Adrenal gland (tissue), 12 donors: ENCODE results near the gene GABRR3. TPM values are rescaled to one million over a fixed set of nuclear protein-coding genes. Genes with fewer than 3 reads are reported as not detected.
A peak's percentile ranks its signal among the peaks of the same experiment; 100 is the strongest.

Source experiments
- DNase-seq, 7 donors: peaks; one replicate each; pipeline ENCODE4 v3.0.0-alpha.2; 2019 to 2020
- H3K27ac ChIP-seq, 5 donors: fragments of 200-600 bp; sonication (generic) in 4 of 5; 1 replicate in 3 of 5; 2 replicates in 2 of 5; pipeline versions ENCODE4 v1.5.1 to v1.8.0; 2016 to 2020; ENCODE audit warnings: mild to moderate bottlenecking in 1 of 5
- H3K27me3 ChIP-seq: fragments of 200-600 bp; 2 replicates; pipeline ENCODE4 v1.8.0; 2021
- H3K36me3 ChIP-seq, 2 donors: fragments of 200-600 bp; replicated peaks in 1 of 2; 1 replicate in 1 of 2; 2 replicates in 1 of 2; pipeline versions ENCODE4 v1.5.1 to v1.8.0; 2018 to 2022
- H3K4me1 ChIP-seq, 2 donors: fragments of 200-600 bp; replicated peaks in 1 of 2; 1 replicate in 1 of 2; 2 replicates in 1 of 2; pipeline versions ENCODE4 v1.5.1 to v1.8.0; 2018 to 2021
- H3K4me3 ChIP-seq, 4 donors: fragments of 200-600 bp; sonication (generic) in 3 of 4; one replicate each; pipeline ENCODE4 v1.5.1; 2016 to 2018
- H3K9me3 ChIP-seq, 3 donors: fragments of 200-600 bp; sonication (generic) in 1 of 3; replicated peaks in 1 of 3; 1 replicate in 2 of 3; 2 replicates in 1 of 3; pipeline versions ENCODE4 v1.5.1 to v1.8.0; 2016 to 2021
- CTCF ChIP-seq, 6 experiments: fragments of 450-650 bp in 4 of 6; fragments of 200-600 bp in 2 of 6; sonication (generic) in 1 of 6; IDR thresholded peaks; 1 replicate in 5 of 6; 2 replicates in 1 of 6; pipeline versions ENCODE4 v1.5.1 to v1.8.0; 2016 to 2021; ENCODE audit warnings: antibody characterized with exemption in 6 of 6, mild to moderate bottlenecking in 2 of 6, moderate library complexity in 1 of 6
- POLR2A ChIP-seq, 2 donors: fragments of 450-650 bp; IDR thresholded peaks; one replicate each; pipeline ENCODE4 v1.6.1; 2017; ENCODE audit warnings: antibody characterized with exemption in 2 of 2, mild to moderate bottlenecking in 2 of 2, moderate library complexity in 1 of 2
- WGBS, 4 donors: extraction: QIAGEN DNeasy Blood & Tissue Kit in 2 of 4; methylation state at CpG; one replicate each; pipeline versions ENCODE4 v1.1.5 to v1.1.7; 2013 to 2017; 5-methylcytosine and 5-hydroxymethylcytosine counted together
- intact Hi-C, 2 donors: fragments of 100-400 bp; cut with DNase I; formaldehyde crosslinking; loops; one replicate each; pipeline versions ENCODE4 v1.14.1 to v1.15.0; 2022 to 2023
- polyA plus RNA-seq, 3 donors: library from polyadenylated mRNA; stranded (reverse); fragments of 200-250 nt in 2 of 3; fragments of 350-450 nt in 1 of 3; fragmentation: Illumina TruSeq in 1 of 3; extraction: RNeasy Lipid Tissue Mini Kit (QIAGEN cat#74804) in 1 of 3; gene quantifications; one replicate each; pipeline ENCODE4 v1.2.3, GENCODE V29; 2013 to 2014
- total RNA-seq, 9 donors: library from RNA; depleted of rRNA in 4 of 9; stranded (reverse); fragments of >200 nt in 4 of 9; fragments of 120-200 nt in 1 of 9; fragmentation: NEBNext Ultra II Directional in 1 of 9; extraction: Animal tissue kit (Norgen Biotek cat#: 25700) in 1 of 9; gene quantifications; one replicate each; pipeline versions ENCODE4 v1.1.0 to v1.2.4, GENCODE V29; 2013 to 2023
- donor health status: healthy with polysubstance abuse.
- donor health status: Bipolar disorder and iron deficiency.
- donor health status: DM: yes; HTN: yes; CAD: no.
- donor health status: DM: no; HTN: no; CAD: no.
- donor health status: DM: no; HTN: no; CAD: no.
- donor health status: DM: yes; HTN: yes; CAD: no.

The GABRR3 gene
- total and polyA plus RNA-seq, 12 donors: under 0.01 TPM; not detected in 11

GRCh38 chr3:97958396-97958795, 76.7 kb downstream of the GABRR3 start:
- no peak overlapping the region for H3K27ac ChIP-seq
- no peaks in the 10 kb centered on the region for H3K4me1 ChIP-seq
- H3K27me3 ChIP-seq: no peaks in the 10 kb centered on the region
- peaks cover 0 to 20% of the 10 kb centered on the region in 2 donors for H3K36me3 ChIP-seq
- intact Hi-C loops: no loop called here
- no peak overlapping the region for H3K4me3 ChIP-seq
- no peak for DNase-seq
- no peaks in the 10 kb centered on the region for H3K9me3 ChIP-seq
- WGBS, 4 donors: 85 to 92% (median 89%) methylated on average over 2 of the region's 2 CpGs
- TF ChIP-seq POLR2A (IDR thresholded peaks at IDR 0.05): no peak
- TF ChIP-seq CTCF (IDR thresholded peaks at IDR 0.05): no peak

- peaks cover 0 to 1% of the 10 kb centered on the region in 2 donors for H3K4me1 ChIP-seq
- no peak overlapping the region for H3K4me3 ChIP-seq
- 68 to 77% (median 74%) methylated on average over 8 of the region's 8 CpGs for WGBS, 4 donors
- TF ChIP-seq POLR2A (IDR thresholded peaks at IDR 0.05) (no peak), CTCF (IDR thresholded peaks at IDR 0.05) (no peak)
- peak in 3 of 7 donors; percentile 16 to 43 (median 23) for DNase-seq
- H3K36me3 ChIP-seq: peaks cover 0 to 22% of the 10 kb centered on the region in 2 donors
- intact Hi-C loops: no loop called here
- no peaks in the 10 kb centered on the region for H3K27me3 ChIP-seq
- H3K27ac ChIP-seq: no peak overlapping the region
- no peaks in the 10 kb centered on the region for H3K9me3 ChIP-seq
Measured at GRCh38 chr3:97957617-97958311, 77.4 kb downstream of the GABRR3 start.

GRCh38 chr3:97956051-97956450, 79.1 kb downstream of the GABRR3 start:
- H3K36me3 ChIP-seq: peaks cover 0 to 17% of the 10 kb centered on the region in 2 donors
- no peak for TF ChIP-seq POLR2A (IDR thresholded peaks at IDR 0.05)
- no peak for TF ChIP-seq CTCF (IDR thresholded peaks at IDR 0.05)
- H3K4me3 ChIP-seq: no peak overlapping the region
- DNase-seq: no peak
- no peak overlapping the region for H3K27ac ChIP-seq
- intact Hi-C loops: no loop called here
- peaks cover 0 to 11% of the 10 kb centered on the region in 2 donors for H3K4me1 ChIP-seq
- H3K9me3 ChIP-seq: no peaks in the 10 kb centered on the region
- no peaks in the 10 kb centered on the region for H3K27me3 ChIP-seq
- 88 to 96% (median 93%) methylated on average over 3 of the region's 3 CpGs for WGBS, 4 donors

- WGBS, 4 donors: 79 to 85% (median 83%) methylated on average over 9 of the region's 9 CpGs
- DNase-seq: no peak
- Histone ChIP-seq H3K27ac (no peak overlapping the region), H3K36me3 (peaks cover 0 to 27% of the 10 kb centered on the region in 2 donors), H3K9me3 (no peaks in the 10 kb centered on the region), H3K4me1 (peaks cover 0 to 11% of the 10 kb centered on the region in 2 donors), H3K27me3 (no peaks in the 10 kb centered on the region), H3K4me3 (no peak overlapping the region)
- TF ChIP-seq CTCF (IDR thresholded peaks at IDR 0.05): no peak
- TF ChIP-seq POLR2A (IDR thresholded peaks at IDR 0.05): no peak
- intact Hi-C loops: no loop called here
Measured at GRCh38 chr3:97954228-97954827, 80.8 kb downstream of the GABRR3 start.
